Dermis microvascular lymphatic vessel endothelial cell (primary cell): ENCODE measurements around the gene CACNA1E. TPM values are rescaled to one million over a fixed set of nuclear protein-coding genes. Genes with fewer than 3 reads are reported as not detected.

Experiments used
- DNase-seq, 2 donors: peaks; one replicate each; pipeline versions ENCODE4 v3.0.0 to v3.0.0-alpha.2; 2010; ENCODE audit warnings: low read depth in 2 of 2
- total RNA-seq: library from RNA; depleted of rRNA; stranded (reverse); fragments of >200 nt; gene quantifications from 2 replicates; pipeline ENCODE4 v1.2.1, GENCODE V29; 2014

Gene CACNA1E
- total RNA-seq, 1 donor from 2014 or later: under 0.01 TPM

DNA sequence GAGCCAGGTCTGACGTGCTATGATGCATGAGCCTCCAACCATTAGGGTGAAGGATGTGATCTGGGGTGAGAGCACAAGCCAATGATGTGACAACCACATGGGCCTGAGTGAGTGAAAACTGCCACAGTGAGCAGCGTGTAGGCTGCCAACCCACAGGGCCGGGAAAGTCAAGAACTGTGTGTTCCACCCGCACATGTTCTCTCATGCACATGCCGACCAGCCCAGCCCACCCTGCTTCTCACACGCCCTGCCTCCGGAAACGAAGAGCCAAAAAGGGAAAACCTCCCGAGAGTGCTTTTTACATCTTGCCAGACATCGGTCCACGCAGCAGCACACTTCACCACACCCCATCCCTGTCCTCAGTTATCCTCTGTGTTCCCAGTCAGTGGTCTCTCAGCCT, 197.0 kb downstream of the CACNA1E start:
- DNase-seq: no peak

DNA sequence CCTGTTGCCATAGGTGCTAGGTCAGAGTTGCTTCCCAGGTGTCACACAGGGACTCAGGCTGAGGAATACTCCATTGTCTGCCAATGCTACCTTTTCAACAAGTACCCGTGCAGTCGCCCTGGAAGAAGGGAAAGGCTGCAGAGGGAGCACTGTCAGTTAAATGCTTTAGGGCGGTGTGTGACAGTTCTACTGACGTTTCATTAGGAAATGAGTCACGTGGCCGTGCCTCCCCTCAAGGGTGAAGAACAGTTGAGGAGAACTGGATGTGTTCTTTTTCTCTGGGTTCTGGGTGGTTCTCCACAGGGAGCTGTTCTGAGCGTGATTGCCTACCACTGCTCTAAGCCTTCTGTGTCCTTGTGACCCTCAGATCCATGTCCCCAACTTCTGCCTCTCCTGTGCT, 197.6 kb downstream of the CACNA1E start:
- no peak for DNase-seq

DNA sequence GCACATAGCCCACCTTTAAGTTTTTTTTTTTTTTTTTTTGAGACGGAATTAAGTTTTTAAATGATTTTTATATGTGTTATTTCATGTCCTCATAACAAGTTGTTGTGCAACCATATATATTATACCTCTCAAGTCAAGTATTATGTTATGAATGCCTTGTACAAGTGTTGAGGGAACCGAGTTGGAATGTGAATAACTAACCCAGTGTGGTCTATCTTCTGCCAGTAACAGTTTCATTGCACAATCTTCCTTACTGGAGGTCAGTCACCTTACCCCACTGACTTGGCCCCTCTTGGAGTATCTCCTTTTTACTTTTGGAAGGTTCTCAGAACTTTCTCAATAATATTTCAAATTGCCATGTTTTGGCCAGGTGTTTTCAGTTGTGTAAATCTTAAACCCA, 201.9 kb downstream of the CACNA1E start:
- DNase-seq: no peak

DNA sequence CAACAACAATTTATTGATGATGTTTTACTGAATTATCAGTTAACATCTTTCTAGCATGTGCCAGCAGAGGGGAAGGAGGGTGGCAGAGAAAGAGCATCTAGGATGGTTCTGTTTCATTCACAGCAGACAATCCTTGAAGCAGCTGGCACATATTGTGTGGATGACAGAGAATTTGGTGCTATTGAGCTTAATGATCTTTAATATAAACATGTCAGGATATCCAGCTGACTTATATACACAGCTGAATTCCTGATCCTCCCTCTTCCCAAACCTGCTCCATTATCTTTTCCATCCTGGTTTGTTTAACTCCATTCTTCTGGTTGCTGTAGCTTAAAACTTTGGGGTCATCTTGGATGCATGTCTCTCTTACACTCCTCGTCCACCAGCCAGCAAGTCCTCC, 218.6 kb downstream of the CACNA1E start:
- no peak for DNase-seq

DNA sequence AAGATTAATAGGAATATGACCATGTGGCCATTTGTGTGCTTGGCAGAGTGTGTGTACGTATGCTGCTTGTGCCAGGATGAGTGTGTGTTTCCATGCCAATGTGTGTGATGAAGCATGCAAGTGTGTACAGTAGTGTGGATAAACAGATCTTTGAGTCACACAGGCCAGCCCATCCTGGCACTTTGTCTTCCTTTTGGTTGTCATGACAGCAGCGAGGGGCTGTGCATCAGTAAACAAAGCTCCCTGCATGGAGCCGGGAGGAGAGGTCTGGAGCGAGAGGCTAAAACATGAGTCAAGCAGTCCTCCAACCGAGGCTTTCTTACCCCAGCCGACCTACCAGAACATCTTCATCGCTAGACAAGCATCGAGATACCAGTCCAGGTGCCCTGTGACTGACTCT, 221.2 kb downstream of the CACNA1E start:
- DNase-seq: no peak

DNA sequence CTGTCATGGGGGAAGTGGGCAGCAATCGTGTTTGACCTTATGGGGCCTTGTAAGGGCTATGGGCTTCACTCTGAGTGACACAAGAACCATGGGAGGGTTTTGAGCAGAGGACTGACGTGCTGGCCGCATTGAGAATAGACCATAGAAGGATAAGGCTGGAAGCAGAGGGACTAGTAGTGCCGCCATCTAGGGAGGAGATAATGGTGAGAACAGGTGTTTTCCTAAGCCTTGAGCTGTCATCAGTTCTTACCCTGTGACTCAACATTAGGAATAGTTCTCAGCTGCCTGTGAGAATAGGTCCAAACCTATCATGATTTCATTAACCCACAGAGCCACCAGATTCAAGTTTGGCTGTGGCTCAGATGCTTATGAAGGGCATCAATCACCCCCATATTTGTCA, 228.5 kb downstream of the CACNA1E start:
- DNase-seq: no peak

DNA sequence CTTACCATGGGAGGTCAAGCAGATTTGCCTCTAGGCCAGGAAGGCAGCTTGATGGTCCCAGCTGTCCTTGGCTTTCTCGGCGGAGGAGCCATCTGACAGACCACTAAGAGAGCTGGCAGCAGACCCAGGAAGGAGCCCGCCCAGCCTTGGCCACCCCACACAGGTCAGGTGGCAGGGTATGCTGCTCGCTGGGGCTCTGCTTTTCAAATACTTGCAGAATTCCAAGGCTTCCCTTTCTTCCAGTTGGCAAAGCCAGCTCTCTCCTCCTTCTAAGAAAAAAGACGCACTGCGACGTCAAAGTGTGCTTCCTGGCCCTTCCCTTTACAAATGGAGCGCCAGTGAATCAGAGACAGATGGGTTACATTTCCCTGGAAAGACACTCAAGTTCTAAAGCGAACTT, 229.4 kb downstream of the CACNA1E start:
- no peak for DNase-seq

DNA sequence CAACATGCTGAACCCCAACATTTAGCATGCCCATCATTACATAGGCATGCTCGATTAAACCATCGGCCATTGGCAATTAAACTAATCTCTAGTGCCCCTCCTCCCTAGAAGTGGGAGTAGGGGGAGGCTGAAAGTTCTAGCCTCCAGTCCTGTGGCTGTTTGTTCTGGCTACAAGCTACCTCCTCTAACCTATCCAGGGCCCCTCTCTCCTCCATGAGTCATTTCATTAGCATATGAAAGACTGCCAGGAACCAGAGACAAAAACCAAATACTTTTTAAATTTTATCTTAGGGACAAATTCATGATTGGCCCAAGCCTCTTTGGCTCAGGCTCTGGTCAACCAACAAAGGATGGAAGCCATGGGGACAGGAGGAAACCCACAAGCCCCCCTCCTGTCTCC, 231.1 kb downstream of the CACNA1E start:
- no peak for DNase-seq

DNA sequence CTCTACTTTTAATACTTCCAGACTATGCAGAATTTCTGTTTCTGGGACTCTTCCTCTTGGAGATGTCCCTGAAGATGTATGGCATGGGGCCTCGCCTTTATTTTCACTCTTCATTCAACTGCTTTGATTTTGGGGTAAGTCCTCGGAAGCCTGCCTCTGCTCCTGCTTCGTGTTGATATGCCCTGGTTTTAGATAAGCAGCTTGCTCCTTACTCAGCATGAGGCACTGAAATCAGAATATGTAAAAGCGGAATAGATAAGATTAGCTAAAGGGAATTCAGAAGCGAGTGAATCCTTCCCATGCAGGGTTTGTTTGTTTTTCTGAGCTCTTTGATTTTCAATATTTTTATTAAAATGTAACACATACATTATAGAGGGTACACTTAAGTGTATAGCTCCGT, 234.7 kb downstream of the CACNA1E start:
- no peak for DNase-seq

DNA sequence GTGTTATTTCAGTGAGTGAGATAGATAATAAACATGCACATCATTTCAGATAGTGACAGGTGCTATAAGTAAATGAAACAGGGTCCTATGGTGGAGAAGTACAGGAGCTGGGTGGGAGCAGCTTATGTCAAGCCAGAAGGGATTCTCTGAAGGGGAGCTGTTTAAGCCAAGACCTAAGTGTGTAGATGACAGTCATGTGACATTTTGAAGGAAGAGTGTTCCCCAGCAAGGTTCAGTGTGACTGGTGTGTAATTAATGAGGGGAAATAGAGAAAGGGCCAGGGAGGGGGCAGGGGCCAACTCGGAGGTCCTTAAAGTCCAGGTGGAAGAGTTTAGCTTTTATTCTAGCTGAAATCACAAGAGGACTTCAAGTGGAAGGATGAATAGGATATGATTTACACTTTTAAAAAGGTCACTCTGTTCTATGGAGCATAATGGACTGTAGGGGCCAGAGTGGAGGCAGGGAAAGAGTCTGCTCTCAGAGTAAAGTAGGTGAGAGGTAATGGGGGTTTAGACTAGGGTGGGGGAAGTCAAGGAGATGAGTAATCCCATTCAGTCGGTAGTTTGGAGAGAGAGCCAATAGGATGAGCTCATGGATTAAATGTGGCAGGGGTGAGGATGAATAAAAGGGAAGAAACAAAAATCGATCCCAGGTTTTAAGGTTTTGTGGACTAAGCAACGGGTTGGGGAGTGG, 243.1 kb downstream of the CACNA1E start:
- no peak for DNase-seq

DNA sequence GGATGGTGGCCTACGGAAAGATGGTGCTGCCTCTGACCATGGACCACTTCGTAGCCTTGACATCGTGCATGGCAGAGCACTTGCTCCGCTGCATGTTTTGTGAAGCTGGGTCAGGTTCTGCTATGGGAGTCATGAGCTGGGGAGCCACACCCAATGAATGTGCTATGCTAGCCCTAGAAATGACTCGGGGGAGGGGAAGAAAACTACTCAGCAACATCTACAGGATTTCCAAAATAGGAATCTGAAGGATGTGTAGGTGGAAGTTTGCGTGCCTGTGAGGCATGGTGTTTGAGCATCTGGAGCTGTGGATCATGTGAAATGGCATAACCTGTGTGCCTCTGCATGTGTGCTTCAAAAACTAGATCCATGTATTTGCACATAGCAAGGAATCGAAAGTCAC, 247.3 kb downstream of the CACNA1E start:
- DNase-seq: no peak

DNA sequence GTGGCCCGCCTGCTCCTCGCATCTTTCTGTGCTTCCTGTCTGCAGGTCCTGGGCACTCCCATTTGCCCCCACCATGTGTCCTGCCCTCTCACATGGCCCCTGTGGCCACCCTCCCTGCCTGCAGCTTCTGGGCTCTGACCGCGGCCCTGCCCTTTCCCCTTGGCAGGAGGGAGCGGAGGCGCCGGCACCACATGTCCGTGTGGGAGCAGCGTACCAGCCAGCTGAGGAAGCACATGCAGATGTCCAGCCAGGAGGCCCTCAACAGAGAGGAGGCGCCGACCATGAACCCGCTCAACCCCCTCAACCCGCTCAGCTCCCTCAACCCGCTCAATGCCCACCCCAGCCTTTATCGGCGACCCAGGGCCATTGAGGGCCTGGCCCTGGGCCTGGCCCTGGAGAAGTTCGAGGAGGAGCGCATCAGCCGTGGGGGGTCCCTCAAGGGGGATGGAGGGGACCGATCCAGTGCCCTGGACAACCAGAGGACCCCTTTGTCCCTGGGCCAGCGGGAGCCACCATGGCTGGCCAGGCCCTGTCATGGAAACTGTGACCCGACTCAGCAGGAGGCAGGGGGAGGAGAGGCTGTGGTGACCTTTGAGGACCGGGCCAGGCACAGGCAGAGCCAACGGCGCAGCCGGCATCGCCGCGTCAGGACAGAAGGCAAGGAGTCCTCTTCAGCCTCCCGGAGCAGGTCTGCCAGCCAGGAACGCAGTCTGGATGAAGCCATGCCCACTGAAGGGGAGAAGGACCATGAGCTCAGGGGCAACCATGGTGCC, 249.1 kb downstream of the CACNA1E start:
- DNase-seq: no peak

DNA sequence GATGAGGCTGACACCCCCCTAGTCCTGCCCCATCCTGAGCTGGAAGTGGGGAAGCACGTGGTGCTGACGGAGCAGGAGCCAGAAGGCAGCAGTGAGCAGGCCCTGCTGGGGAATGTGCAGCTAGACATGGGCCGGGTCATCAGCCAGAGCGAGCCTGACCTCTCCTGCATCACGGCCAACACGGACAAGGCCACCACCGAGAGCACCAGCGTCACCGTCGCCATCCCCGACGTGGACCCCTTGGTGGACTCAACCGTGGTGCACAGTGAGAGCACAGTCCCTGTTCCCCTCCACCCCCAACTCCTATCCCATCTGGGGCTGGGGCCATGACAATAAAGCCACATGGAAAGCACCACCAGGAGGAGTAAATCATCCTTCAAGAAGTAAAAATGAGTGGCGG, 250.2 kb downstream of the CACNA1E start:
- DNase-seq: no peak

DNA sequence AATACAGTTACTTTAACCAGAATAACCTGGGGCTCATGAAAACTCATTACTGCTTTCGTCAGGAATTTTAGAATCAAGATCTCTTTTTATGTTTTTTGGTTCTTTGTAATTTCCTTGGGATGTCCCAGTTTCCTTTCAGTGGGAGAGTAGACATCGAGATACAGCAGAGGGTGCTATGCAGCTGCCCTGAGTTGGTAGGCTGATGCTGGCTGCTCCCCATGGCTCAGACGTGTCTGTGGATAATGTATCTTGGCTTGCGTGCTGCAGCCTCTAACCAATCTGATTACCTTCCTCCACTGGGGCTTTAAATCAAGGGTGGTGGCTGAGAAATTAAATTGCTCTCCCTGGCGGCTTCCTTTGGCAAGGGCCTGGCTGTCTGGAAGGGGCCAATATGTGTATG, 253.7 kb downstream of the CACNA1E start:
- peak in 1 of 2 donors; percentile 3 for DNase-seq

DNA sequence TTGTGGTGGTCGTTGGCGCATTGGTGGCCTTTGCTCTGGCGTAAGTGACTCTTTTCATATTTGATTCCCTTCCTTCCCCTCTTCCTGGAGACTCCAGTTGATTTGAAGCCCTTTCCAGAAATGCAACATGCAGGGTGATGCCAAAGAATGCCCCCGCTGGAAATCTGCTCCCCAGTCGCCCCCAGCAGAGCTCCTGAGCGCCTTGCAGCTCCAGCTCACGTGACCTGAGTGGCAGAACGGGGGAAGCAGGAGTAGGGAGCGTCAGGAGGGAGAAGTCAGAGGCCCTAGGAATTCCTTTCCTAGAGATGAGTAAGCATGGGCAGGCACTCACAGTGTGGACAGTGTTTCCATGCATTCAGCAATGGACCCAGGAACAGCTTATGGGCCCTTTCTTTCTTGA, 255.9 kb downstream of the CACNA1E start:
- DNase-seq: no peak

DNA sequence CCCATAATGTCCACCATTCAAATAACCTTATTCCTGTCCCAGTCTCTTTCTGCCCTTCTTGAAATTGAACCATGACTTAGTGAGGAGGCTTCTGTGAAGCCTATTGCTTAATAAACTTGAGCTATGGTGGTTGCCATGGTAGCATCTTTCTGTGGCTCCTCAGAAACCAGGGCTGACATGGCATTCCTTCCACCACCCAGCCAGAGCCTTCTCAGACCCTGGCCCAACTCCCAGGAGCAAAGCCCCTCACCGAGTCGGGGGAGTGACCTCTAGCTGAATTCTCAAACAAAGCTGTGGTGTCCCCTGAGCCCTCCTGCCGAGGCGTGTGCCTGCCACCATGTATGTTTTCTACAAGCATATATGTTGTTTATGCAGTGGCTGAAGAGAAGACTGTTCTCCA, 259.1 kb downstream of the CACNA1E start:
- no peak for DNase-seq

DNA sequence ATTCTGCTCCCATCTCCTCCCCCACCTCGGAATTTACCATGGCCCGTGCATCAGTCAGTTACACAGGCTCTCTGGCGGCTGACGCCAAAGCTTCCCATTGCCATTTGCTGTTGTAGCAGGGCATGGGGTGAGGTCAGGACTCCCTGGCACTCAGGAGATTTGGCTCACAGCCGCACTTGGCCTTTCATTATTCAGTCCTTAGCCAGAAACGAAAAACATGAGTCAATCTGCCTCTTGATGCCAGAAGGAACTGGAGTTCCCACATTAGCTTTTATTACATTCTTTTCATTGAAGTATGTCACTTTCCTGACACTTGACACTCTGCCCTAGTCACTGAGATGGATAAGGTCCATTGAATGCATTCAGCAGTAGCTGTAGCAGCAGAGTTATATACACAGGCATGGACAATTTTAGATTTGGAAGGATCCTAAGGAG, 260.6 kb downstream of the CACNA1E start:
- DNase-seq: no peak

DNA sequence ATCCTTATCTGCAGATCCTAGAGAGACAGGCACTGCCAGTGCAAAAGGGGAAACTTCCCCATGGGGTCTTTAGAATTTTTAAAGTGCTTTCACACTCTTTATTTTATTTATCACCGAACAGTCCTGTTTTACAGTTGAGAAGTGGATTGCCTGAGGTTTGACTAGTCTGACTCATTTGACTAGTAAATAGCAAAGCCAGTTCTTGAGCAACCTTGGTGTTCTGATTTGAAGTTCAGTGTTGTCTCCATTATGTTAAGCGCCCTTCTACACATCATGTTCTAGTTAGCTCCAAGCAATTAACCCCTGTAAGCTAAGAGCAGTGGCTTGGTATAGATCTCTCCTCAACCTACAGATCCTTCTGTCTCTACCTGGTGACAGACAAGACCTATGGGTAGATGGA, 262.9 kb downstream of the CACNA1E start:
- no peak for DNase-seq

DNA sequence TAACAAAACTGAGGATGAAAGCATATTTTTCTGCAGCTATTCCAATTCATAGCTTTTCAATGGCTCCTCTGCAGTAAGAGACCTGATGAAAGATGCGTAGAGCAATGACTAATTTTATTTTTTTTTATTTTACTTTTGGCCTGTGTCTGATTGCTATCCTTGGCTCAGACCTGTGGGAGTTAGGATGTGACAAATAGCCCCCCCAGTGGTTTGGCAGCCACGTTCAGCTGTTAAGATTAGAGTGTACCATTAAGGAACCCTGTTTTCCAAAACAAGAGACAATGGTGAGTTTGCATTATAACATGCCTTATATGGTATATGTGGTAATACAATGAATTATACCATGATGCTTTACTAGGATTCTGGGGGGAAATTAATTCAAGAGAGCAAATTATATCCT, 264.7 kb downstream of the CACNA1E start:
- DNase-seq: peak in 1 of 2 donors; percentile 10

DNA sequence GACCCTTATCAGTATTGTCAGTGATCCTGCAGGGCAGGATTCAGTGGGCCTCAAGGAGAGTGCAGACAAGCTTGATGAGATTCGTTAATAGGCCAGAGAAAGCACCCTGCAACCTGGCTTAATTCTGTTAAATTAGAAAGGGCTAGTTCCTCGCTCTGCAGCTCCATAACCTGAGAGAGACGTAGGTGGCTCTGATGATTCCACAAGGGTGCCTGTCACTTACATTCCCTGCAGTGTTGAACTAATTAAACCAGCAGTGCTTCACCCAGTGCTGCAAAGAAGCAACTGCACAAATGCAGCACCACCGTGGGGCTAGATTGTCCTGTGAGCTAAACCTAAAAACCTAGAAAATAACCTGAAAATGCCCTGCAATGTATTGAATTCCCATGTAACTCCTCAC, 270.8 kb downstream of the CACNA1E start:
- no peak for DNase-seq

DNA sequence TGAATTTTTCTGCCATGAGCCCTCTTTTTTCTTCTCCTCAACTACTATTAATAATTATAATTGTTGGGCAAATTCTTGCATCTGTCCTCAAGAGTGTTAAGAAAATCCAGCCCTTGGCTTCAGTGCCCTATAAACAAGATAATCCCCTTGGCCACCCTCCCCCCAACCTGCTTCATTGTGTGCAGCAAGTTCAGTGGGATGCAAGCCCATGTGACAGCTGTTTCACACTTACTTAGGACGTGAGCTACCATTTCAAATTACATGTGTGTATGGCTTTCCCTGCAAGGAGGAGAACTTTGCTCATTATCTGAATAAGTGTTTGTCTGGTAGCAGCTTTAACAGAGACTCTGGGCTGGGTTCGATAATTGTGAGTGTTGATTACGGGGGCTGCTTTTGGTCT, 276.2 kb downstream of the CACNA1E start:
- no peak for DNase-seq

DNA sequence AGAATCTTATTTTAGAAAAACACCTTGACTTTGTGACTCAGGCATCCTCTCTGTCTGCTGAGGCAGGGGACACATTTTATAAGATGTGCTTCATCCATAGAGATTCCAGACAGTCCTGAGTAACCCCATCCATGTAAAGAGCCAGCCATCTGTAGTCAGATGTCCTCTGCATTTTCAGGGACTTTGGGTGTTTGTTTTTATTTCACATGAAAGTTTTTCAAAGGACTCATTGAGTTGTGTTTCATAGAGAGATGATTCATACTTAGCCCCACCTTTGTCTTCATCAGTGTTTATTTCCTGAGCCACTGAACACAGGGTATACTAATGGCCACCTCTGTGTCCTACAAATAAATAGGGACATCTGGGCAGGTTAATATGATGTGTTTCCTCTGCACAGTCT, 280.4 kb downstream of the CACNA1E start:
- DNase-seq: no peak

DNA sequence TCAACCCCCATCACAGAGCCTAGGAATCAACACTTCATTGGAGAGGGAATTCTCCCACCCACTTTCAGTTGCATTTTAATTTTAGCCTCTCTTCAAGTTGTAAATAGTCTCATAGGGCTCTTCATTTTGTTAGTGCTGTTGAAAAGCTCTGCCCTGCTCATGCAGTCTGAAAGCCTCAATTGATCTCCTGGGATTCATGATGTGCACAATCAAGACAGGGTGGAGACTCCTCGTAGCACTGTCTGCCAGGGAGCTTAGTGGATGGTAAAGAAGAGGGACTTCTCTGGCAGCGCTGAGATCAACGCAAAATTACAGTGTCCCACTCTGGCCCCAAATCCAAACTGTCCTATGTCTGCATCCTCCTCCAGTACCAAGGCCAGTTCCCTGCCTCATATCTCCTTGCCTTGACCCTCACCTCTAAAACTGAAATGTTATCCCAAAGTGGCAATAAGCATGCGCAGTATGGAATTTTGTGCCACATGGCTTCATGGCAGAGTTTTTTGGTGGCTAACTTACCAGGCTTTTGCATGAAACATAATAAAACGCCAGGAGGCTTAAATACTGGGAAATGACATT, 282.2 kb downstream of the CACNA1E start:
- DNase-seq: no peak
